Measurements from ENCODE around the gene CHGA.

CHGA gene

DNA sequence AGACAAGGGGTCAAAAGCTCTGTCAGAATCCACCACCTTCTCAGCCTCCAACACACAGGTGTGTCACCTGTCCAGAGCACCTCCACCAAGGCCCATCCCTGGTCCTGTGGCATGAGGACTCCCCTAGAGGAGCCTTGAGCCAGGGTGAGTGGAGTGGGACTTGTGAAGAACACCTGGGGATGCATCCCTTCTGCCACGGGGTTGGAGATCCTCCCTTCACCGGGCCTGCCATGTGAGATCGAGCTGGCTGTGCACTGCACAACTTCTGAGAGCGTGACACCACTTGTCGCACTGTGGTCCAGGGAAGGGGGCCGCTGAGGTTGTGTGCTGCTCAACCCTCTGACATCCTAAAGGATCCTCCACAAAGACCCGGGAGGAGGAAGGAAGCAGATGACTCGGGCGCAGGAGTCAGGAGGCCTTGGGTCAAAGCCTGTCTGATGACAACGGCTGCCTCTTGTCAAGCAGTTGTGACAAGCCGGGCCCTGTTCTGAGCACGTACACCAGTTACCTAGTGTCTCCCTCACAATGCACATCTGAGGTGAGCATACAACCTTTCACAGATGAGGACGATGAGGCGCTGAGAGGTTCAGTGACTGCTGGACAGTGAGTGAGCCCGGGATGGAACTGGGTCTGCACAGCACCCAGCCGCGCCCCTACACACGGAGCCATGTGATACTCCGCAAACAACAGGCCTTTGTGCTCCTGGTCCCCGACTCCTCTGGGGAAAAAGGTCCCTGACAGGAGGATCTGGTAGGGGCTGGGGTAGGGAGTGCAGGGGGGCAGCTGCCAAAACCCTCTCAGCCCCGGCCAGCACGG, 35.6 kb downstream of the CHGA start:
- H3K27ac ChIP-seq: no peak overlapping the region

DNA sequence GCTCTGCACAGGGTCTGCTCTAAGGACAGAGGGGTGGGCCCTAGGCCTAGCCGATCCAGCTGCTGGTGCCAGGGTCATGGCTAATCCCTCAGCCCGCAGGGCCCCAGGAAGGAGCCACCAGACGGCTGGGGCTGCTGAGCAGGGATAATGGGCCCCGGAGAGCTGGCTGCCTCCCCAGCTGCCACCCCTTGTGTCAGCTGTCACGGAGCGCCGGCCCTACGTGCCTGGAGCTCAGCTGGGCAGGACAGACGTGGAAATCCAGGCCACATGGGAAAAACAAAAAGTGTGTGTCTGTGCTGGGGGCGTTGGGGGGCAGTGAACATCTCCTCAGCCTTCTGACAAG, 36.2 kb downstream of the CHGA start:
- TF ChIP-seq, protein P1, sequence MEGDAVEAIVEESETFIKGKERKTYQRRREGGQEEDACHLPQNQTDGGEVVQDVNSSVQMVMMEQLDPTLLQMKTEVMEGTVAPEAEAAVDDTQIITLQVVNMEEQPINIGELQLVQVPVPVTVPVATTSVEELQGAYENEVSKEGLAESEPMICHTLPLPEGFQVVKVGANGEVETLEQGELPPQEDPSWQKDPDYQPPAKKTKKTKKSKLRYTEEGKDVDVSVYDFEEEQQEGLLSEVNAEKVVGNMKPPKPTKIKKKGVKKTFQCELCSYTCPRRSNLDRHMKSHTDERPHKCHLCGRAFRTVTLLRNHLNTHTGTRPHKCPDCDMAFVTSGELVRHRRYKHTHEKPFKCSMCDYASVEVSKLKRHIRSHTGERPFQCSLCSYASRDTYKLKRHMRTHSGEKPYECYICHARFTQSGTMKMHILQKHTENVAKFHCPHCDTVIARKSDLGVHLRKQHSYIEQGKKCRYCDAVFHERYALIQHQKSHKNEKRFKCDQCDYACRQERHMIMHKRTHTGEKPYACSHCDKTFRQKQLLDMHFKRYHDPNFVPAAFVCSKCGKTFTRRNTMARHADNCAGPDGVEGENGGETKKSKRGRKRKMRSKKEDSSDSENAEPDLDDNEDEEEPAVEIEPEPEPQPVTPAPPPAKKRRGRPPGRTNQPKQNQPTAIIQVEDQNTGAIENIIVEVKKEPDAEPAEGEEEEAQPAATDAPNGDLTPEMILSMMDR (IDR thresholded peaks at IDR 0.05): no peak
- no peak for TF ChIP-seq ZFX (IDR thresholded peaks at IDR 0.05; ENCODE audit: borderline replicate concordance)
- H3K27ac ChIP-seq: no peak overlapping the region

More for the DNA sequence above, 35.6 kb downstream of the CHGA start:
- TF ChIP-seq ZFX (IDR thresholded peaks at IDR 0.05; ENCODE audit: borderline replicate concordance): no peak
- TF ChIP-seq, protein P1 (IDR thresholded peaks at IDR 0.05): no peak

DNA sequence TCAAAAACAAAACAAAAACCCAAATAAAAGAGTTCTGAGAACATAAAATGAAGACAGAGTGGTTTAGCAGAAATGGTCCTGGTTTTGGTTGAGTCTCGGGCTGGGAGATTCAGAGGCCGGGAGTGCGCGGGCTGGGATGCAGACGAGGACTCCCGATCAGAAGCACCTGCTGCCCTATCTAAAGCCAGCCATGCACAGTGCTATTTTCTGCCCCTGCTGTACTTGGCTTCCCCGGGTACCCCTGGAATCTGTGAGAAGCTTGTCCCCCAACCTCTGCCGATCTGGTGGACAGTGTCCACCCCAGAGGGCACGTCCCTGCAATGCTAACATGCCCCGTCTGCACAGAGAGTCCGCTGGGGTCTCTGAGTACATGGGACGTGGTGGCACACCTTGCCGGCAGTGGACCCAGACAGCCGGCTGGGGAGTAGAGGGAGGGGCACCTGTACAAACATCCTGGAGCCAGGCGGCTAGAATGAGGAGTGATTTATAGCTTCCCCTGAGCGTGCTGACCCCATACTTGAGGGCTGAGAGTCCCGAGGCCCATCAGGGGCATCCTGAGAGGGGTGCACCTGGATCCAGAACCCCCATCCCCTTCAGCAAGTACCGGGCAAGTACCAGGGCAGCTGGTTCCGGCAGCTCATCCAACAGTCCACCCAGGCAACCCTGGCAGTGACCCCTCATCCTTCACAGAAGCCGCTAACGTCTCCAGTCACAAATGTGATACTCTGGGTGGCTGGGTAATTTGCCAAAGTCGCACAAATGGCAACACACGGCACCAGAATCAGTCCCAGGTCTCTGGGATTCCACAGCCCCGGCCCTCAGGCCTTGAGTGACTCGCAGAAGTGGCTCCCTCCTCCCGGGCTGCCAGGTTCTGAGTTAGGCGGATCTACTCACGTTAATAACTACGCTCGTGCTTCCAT, 37.1 kb downstream of the CHGA start:
- no peak overlapping the region for H3K27ac ChIP-seq
- no peak for TF ChIP-seq ZFX (IDR thresholded peaks at IDR 0.05; ENCODE audit: borderline replicate concordance)
- TF ChIP-seq, protein P1 (IDR thresholded peaks at IDR 0.05): no peak

DNA sequence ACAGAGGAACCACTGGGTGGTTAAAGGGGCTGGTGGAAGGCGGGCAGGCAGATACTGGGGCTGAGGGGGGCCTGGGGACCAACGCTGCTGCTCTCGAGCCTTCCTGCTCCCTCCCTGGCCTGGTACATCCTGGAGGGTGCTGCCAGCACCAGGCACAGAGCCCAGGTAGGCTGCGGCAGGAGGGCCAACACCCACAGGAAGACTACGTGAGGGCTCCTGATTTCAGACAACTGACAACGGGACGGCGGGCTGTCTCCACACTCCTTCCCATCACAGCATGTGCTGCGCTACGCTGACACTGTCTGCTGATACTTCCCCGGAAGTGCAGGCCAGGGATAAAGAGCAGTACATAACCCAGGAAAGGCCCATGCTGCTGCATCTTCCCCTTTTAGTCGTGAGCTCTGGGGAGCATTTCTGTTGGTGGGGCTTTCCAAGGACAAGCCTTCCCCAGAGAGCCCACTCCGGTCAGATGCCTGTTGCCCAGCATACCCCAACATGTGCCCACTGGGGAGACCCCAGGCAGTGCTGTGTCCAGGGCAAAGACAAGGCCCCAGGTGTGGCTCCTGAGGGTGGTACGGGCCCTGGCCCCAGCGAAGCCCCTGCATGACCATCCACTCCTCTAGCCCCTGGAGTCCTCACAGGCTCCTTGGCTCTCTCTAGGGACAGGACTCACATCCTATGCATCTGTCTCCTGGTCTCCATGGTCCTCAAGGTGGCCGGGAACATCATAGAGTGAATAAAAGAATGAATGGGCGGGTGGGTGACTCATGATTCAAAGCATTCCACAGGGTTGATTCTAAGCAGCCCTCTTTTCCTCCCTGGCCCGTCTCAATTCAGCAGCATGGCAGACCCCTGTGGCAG, 38.0 kb downstream of the CHGA start:
- H3K27ac ChIP-seq: no peak overlapping the region
- TF ChIP-seq, protein P1 (IDR thresholded peaks at IDR 0.05): no peak
- TF ChIP-seq ZFX (IDR thresholded peaks at IDR 0.05; ENCODE audit: borderline replicate concordance): no peak

DNA sequence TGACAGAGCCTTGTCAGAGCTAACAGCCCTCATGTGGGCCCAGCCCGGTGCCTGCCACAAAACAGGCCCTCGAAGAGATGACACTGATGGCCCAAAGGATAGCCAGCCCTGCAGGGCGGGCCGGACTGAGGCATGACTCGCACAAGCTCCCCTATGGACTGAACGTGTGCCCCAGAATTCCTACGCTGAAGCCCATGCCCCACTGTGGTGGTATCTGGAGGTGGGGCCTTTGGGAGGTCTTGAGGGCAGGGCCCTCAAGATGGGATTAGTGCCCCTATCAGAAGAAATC, 38.6 kb downstream of the CHGA start:
- H3K27ac ChIP-seq: no peak overlapping the region
- no peak for TF ChIP-seq ZFX (IDR thresholded peaks at IDR 0.05; ENCODE audit: borderline replicate concordance)
- TF ChIP-seq, protein P1 (IDR thresholded peaks at IDR 0.05): no peak

DNA sequence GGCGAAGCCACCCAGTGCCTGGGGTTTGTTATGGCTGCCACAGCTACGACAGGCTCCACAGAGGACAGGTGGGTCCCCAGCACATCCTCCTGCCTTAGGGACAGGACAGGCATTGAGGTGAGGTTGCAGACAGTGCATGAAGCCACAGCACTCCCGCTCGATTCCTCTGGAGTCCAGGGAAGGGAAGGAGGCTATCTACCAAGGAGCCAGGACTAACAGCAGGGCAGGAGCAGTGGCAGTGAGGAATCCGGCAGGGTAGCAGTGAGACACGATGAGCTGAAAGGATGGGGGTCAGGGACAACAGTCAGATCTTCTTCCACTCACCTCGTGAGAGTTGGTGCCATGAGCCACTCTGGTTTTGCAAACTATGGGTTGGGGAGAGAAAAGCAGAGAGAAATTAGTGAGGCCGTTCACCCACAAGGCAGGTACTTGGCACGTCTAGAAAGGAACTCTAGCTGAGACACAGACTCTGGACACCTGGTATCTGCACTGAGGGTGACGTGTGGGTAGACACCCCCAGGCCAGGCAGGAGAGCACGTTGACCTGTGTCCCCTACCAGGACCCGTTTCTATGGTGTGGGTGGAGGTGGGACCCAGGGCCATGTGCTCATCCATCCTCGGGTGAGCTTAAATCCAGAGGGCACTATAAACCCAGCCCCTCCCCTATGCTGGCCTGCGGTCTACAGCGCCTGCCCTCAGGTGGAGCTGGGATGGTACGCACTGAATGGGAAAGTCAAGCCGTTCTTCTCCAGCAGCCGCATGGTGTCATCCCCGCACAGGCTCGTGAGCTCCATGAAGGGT, 39.3 kb downstream of the CHGA start:
- no peak overlapping the region for H3K27ac ChIP-seq
- TF ChIP-seq ZFX (IDR thresholded peaks at IDR 0.05; ENCODE audit: borderline replicate concordance): no peak
- TF ChIP-seq, protein P1 (IDR thresholded peaks at IDR 0.05): no peak
